ENCODE measurements around the gene ZNRF3.

Gene ZNRF3

GRCh38 chr22:28973352-28973751, 90.0 kb downstream of the ZNRF3 start:
- no peak overlapping the region for H3K27ac ChIP-seq
- H3K36me3 ChIP-seq = no peaks in the 10 kb centered on the region
- TF ChIP-seq, protein P1, sequence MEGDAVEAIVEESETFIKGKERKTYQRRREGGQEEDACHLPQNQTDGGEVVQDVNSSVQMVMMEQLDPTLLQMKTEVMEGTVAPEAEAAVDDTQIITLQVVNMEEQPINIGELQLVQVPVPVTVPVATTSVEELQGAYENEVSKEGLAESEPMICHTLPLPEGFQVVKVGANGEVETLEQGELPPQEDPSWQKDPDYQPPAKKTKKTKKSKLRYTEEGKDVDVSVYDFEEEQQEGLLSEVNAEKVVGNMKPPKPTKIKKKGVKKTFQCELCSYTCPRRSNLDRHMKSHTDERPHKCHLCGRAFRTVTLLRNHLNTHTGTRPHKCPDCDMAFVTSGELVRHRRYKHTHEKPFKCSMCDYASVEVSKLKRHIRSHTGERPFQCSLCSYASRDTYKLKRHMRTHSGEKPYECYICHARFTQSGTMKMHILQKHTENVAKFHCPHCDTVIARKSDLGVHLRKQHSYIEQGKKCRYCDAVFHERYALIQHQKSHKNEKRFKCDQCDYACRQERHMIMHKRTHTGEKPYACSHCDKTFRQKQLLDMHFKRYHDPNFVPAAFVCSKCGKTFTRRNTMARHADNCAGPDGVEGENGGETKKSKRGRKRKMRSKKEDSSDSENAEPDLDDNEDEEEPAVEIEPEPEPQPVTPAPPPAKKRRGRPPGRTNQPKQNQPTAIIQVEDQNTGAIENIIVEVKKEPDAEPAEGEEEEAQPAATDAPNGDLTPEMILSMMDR (IDR thresholded peaks at IDR 0.05; ENCODE audit: low read depth, low read length) = no peak
- H3K9me3 ChIP-seq (ENCODE audit: severe bottlenecking) = no peaks in the 10 kb centered on the region
- no peak for DNase-seq
- no peaks in the 10 kb centered on the region for H3K27me3 ChIP-seq (ENCODE audit: insufficient read depth, low read depth, severe bottlenecking)
- no peak overlapping the region for H3K4me3 ChIP-seq (ENCODE audit: low read depth, low read length)

DNA sequence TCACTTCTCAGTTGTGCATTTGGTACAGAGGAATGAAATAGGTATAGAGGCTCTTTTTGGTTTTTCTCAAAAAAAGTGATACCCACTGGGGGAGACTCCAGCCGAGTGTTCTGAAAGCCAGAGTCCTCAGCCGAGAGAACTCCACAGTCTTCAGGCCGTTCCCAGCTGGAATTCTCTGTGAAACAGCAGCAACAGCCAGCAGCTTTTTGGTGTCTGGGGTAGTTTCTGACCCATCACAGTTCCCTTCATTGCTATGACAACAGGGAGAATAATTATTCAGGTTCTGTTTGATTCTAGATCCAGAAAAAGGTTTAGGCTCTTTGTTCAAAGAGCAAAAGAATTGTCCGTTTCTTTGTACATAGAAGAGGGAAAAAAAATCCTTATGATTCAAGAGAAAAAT, 93.7 kb downstream of the ZNRF3 start:
- no peaks in the 10 kb centered on the region for H3K9me3 ChIP-seq (ENCODE audit: severe bottlenecking)
- H3K27me3 ChIP-seq (ENCODE audit: insufficient read depth, low read depth, severe bottlenecking) = no peaks in the 10 kb centered on the region
- TF ChIP-seq, protein P1 (IDR thresholded peaks at IDR 0.05; ENCODE audit: low read depth, low read length) = no peak
- no peaks in the 10 kb centered on the region for H3K36me3 ChIP-seq
- no peak overlapping the region for H3K27ac ChIP-seq
- DNase-seq = no peak
- H3K4me3 ChIP-seq (ENCODE audit: low read depth, low read length) = no peak overlapping the region

DNA sequence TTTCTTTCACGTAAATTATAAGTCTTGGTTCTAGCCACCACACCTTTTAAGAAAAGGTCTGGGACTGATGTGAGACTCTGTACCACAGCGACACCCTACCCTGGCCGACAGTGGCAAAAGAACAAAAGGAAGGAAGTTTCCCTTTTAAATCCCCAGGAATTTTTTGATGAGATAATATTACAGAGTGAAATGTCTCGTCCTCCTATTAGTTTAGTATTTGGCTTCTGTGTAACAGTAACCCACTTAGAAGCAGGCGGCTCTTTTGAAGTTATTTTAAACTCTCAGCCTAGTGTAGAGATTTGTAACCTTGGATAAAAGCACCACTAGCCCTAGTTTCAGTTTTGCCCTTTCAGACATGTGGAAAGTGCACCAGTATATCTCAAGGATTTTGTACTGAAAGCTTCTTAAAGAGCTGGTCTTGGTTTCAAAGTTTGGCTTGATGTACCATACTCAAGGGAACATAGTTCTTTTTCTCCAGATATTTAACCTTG, 94.2 kb downstream of the ZNRF3 start:
- Histone ChIP-seq H3K4me3 (ENCODE audit: low read depth, low read length) (no peak overlapping the region), H3K9me3 (ENCODE audit: severe bottlenecking) (no peaks in the 10 kb centered on the region), H3K36me3 (no peaks in the 10 kb centered on the region), H3K27me3 (ENCODE audit: insufficient read depth, low read depth, severe bottlenecking) (no peaks in the 10 kb centered on the region), H3K27ac (no peak overlapping the region)
- TF ChIP-seq, protein P1 (IDR thresholded peaks at IDR 0.05; ENCODE audit: low read depth, low read length) = no peak
- no peak for DNase-seq

DNA sequence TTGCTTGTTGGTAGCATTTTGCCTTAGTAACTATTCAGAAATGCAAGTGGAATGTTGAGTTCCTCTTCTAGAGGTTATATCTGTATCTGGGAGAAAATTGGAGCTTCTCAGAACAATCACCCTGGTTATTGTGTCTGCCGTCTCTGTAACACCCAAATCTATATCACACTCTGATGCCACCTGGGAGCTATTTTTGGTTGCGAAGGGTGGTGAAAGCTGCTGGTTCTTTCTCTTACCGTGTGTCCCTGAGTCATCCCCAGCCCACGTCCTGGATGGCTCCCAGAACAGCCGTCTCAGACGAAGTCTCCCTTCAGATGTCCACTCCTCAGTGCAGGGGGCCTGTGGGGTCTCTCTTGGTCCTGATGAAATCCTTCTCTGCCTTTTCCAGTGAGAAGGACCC, 94.8 kb downstream of the ZNRF3 start:
- DNase-seq = no peak
- H3K27ac ChIP-seq = no peak overlapping the region
- H3K36me3 ChIP-seq = no peaks in the 10 kb centered on the region
- H3K27me3 ChIP-seq (ENCODE audit: insufficient read depth, low read depth, severe bottlenecking) = no peaks in the 10 kb centered on the region
- no peaks in the 10 kb centered on the region for H3K9me3 ChIP-seq (ENCODE audit: severe bottlenecking)
- no peak overlapping the region for H3K4me3 ChIP-seq (ENCODE audit: low read depth, low read length)
- TF ChIP-seq, protein P1 (IDR thresholded peaks at IDR 0.05; ENCODE audit: low read depth, low read length) = no peak

- H3K27ac ChIP-seq = no peak overlapping the region
- H3K4me3 ChIP-seq (ENCODE audit: low read depth, low read length) = no peak overlapping the region
- no peaks in the 10 kb centered on the region for H3K27me3 ChIP-seq (ENCODE audit: insufficient read depth, low read depth, severe bottlenecking)
- no peak for DNase-seq
- no peaks in the 10 kb centered on the region for H3K9me3 ChIP-seq (ENCODE audit: severe bottlenecking)
- TF ChIP-seq, protein P1 (IDR thresholded peaks at IDR 0.05; ENCODE audit: low read depth, low read length) = no peak
- no peaks in the 10 kb centered on the region; the same call in 1 of the 2 replicates for H3K36me3 ChIP-seq
Measured at GRCh38 chr22:28978863-28979796, 95.8 kb downstream of the ZNRF3 start.
